HepG2 (cell line): ENCODE results near the gene AMD1.

Experiments
- ESRRA ChIP-seq: sonication (generic); formaldehyde crosslinking; IDR thresholded peaks from 2 replicates; pipeline ENCODE4 v1.5.1; 2020; ENCODE audit warnings: mild to moderate bottlenecking, low read depth, missing genetic modification reagents
- FOXA1 ChIP-seq, 2 experiments: fragments of 450-650 bp in 1 of 2; sonication (generic) in 1 of 2; formaldehyde crosslinking in 1 of 2; IDR thresholded peaks; 2 replicates each; pipeline versions ENCODE4 v1.4.0 to v1.6.1; 2016 to 2020; ENCODE audit warnings: missing genetic modification reagents in 1 of 2

- TF ChIP-seq ESRRA (no peak), FOXA1 (IDR thresholded peaks at IDR 0.05) (no peak), FOXA1 (CRISPR knock-in tag; IDR thresholded peaks at IDR 0.05) (no peak)
These were observed 7.7 kb downstream of the AMD1 start for GRCh38 chr6:110882274-110882619.
